ENCODE results near the gene SLC25A19. TPM values are rescaled to one million over a fixed set of nuclear protein-coding genes. Genes with fewer than 3 reads are reported as not detected.

SLC25A19 gene
- total and polyA plus RNA-seq, 2 donors (not counting 1 experiment from before 2014, with no cell fraction given): 5.1 to 9.7 TPM

DNA sequence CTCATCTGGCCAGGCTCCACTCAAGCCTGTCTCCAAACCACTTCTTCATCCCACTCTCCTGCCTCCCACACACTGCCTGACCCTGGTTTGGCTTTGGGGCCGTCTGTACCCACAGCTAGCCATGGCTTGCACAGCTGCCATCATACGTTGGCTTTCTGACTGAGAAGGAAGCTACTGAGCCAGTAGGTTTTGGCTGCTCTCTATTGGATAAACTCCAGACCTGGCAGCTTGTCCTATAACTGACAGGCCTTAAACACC, 22.2 kb downstream of the SLC25A19 start:
- H3K27ac ChIP-seq (ENCODE audit: insufficient read depth, low read length): no peak overlapping the region
- H3K36me3 ChIP-seq (ENCODE audit: control insufficient read depth, insufficient read depth, low read length): peaks cover 13% of the 10 kb centered on the region
- no peak overlapping the region for H2AFZ ChIP-seq (ENCODE audit: low read length)
- no peaks in the 10 kb centered on the region for H3K27me3 ChIP-seq (ENCODE audit: control insufficient read depth, insufficient read depth, low read length)
- no peak overlapping the region for H3K9ac ChIP-seq (ENCODE audit: insufficient read depth, low read length)
- TF ChIP-seq CTCF (conservative IDR thresholded peaks at IDR 0.05 in 1 of 2, IDR thresholded peaks at IDR 0.05 in 1 of 2; ENCODE audit: low read depth in 1 of 2, low read length in 2 of 2) (no peak), EZH2 (IDR thresholded peaks at IDR 0.05; ENCODE audit: low read length, missing control alignments) (no peak)
- H3K9me3 ChIP-seq (ENCODE audit: control insufficient read depth, insufficient read depth, low read depth, low read length): no peaks in the 10 kb centered on the region
- H3K4me1 ChIP-seq (ENCODE audit: control insufficient read depth, extremely low read depth, insufficient read depth, low read length): peaks cover 3% of the 10 kb centered on the region
- H4K20me1 ChIP-seq (ENCODE audit: control insufficient read depth, extremely low read depth, insufficient read depth, low read length): no peaks in the 10 kb centered on the region
- H3K4me3 ChIP-seq (replicated peaks in 1 of 4; ENCODE audit: control extremely low read depth in 1 of 4, insufficient read depth in 1 of 4, low read depth in 3 of 4, low read length in 4 of 4): no peak overlapping the region
- no peak for DNase-seq (ENCODE audit: low read depth in 2 of 2)
- H3K79me2 ChIP-seq (ENCODE audit: control insufficient read depth, insufficient read depth, low read length): peaks cover 13% of the 10 kb centered on the region
- no peak overlapping the region for H3K4me2 ChIP-seq (ENCODE audit: extremely low read depth, insufficient read depth, low read length)

- Histone ChIP-seq H2AFZ (ENCODE audit: low read length) (no peak overlapping the region), H3K36me3 (ENCODE audit: control insufficient read depth, insufficient read depth, low read length) (peaks cover 13% of the 10 kb centered on the region), H3K27me3 (ENCODE audit: control insufficient read depth, insufficient read depth, low read length) (no peaks in the 10 kb centered on the region), H3K9ac (ENCODE audit: insufficient read depth, low read length) (no peak overlapping the region), H4K20me1 (ENCODE audit: control insufficient read depth, extremely low read depth, insufficient read depth, low read length) (no peaks in the 10 kb centered on the region), H3K4me1 (ENCODE audit: control insufficient read depth, extremely low read depth, insufficient read depth, low read length) (peaks cover 3% of the 10 kb centered on the region), H3K27ac (ENCODE audit: insufficient read depth, low read length) (no peak overlapping the region), H3K79me2 (ENCODE audit: control insufficient read depth, insufficient read depth, low read length) (peaks cover 14% of the 10 kb centered on the region), H3K9me3 (ENCODE audit: control insufficient read depth, insufficient read depth, low read depth, low read length) (no peaks in the 10 kb centered on the region), H3K4me2 (ENCODE audit: extremely low read depth, insufficient read depth, low read length) (no peak overlapping the region), H3K4me3 (replicated peaks in 1 of 4; ENCODE audit: control extremely low read depth in 1 of 4, insufficient read depth in 1 of 4, low read depth in 3 of 4, low read length in 4 of 4) (no peak overlapping the region)
- TF ChIP-seq CTCF (conservative IDR thresholded peaks at IDR 0.05 in 1 of 2, IDR thresholded peaks at IDR 0.05 in 1 of 2; ENCODE audit: low read depth in 1 of 2, low read length in 2 of 2) (no peak), EZH2 (IDR thresholded peaks at IDR 0.05; ENCODE audit: low read length, missing control alignments) (no peak)
- DNase-seq (ENCODE audit: low read depth in 2 of 2): no peak
These were observed 22.7 kb downstream of the SLC25A19 start for GRCh38 chr17:75266316-75267152.

GRCh38 chr17:75265614-75266315, 23.5 kb downstream of the SLC25A19 start:
- H3K27me3 ChIP-seq (ENCODE audit: control insufficient read depth, insufficient read depth, low read length): no peaks in the 10 kb centered on the region
- H4K20me1 ChIP-seq (ENCODE audit: control insufficient read depth, extremely low read depth, insufficient read depth, low read length): no peaks in the 10 kb centered on the region
- peaks cover 13% of the 10 kb centered on the region for H3K36me3 ChIP-seq (ENCODE audit: control insufficient read depth, insufficient read depth, low read length)
- no peak overlapping the region for H3K4me3 ChIP-seq (replicated peaks in 1 of 4; ENCODE audit: control extremely low read depth in 1 of 4, insufficient read depth in 1 of 4, low read depth in 3 of 4, low read length in 4 of 4)
- peaks cover 3% of the 10 kb centered on the region for H3K4me1 ChIP-seq (ENCODE audit: control insufficient read depth, extremely low read depth, insufficient read depth, low read length)
- DNase-seq (ENCODE audit: low read depth in 2 of 2): no peak
- H3K4me2 ChIP-seq (ENCODE audit: extremely low read depth, insufficient read depth, low read length): no peak overlapping the region
- no peak overlapping the region for H2AFZ ChIP-seq (ENCODE audit: low read length)
- H3K9ac ChIP-seq (ENCODE audit: insufficient read depth, low read length): no peak overlapping the region
- no peaks in the 10 kb centered on the region for H3K9me3 ChIP-seq (ENCODE audit: control insufficient read depth, insufficient read depth, low read depth, low read length)
- H3K79me2 ChIP-seq (ENCODE audit: control insufficient read depth, insufficient read depth, low read length): peaks cover 19% of the 10 kb centered on the region
- no peak overlapping the region for H3K27ac ChIP-seq (ENCODE audit: insufficient read depth, low read length)
- TF ChIP-seq CTCF (conservative IDR thresholded peaks at IDR 0.05 in 1 of 2, IDR thresholded peaks at IDR 0.05 in 1 of 2; ENCODE audit: low read depth in 1 of 2, low read length in 2 of 2): no peak
- TF ChIP-seq EZH2 (IDR thresholded peaks at IDR 0.05; ENCODE audit: low read length, missing control alignments): no peak

Measured in fibroblast of lung (primary cell).